PFSK-1 (cell line): Measurements from ENCODE around the gene KIF26B.

Experiments used
- FOXP2 ChIP-seq: optimal IDR thresholded peaks from 2 replicates; pipeline ENCODE3; 2011; ENCODE audit warnings: borderline replicate concordance, control low read depth, inconsistent platforms; ENCODE audit not compliant: insufficient read depth; ENCODE audit errors: extremely low read length, extremely low read depth
- POLR2AphosphoS5 ChIP-seq: IDR thresholded peaks from 2 replicates; pipeline ENCODE4 v1.6.1; 2012; ENCODE audit warnings: low read depth, mild to moderate bottlenecking, control low read depth, low read length, moderate library complexity
- SIN3A ChIP-seq: IDR thresholded peaks from 2 replicates; pipeline ENCODE4 v1.6.1; 2012; ENCODE audit warnings: mild to moderate bottlenecking, low read length, moderate library complexity, borderline replicate concordance; ENCODE audit not compliant: insufficient read depth
- TAF1 ChIP-seq: IDR thresholded peaks from 2 replicates; pipeline ENCODE4 v1.6.1; 2012; ENCODE audit warnings: low read length, control low read depth, borderline replicate concordance; ENCODE audit not compliant: insufficient read depth
- TF ChIP-seq, protein P1 (sequence below), 2 experiments: IDR thresholded peaks; 2 replicates each; pipeline versions ENCODE4 v1.6.1 to v1.8.0; 2011 to 2012; ENCODE audit warnings: low read depth in 2 of 2, low read length in 2 of 2, control low read depth in 1 of 2, inconsistent platforms in 1 of 2, mild to moderate bottlenecking in 1 of 2, moderate library complexity in 1 of 2; ENCODE audit not compliant: insufficient read depth in 1 of 2

DNA sequence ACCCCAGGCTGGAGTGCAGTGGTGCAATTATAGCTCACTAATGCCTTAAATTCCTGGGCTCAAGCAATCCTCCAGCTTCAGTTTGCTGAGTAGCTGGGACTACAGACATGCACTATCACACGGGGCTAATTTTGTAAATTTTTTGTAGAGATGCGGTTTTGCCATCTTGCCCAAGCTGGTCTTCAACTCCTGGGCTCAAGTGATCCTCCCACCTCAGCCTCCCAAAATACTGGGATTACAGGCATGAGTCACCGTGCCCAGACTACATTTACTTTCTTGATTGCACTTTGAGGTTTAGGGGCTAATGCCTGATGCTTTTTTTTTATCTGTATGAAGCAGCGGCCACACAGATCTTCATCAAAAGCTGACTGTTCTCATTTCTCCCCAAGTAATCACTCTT, 124.6 kb downstream of the KIF26B start:
- TF ChIP-seq POLR2AphosphoS5 (no peak), TAF1 (no peak), SIN3A (no peak), FOXP2 (no peak)
- TF ChIP-seq, protein P1, sequence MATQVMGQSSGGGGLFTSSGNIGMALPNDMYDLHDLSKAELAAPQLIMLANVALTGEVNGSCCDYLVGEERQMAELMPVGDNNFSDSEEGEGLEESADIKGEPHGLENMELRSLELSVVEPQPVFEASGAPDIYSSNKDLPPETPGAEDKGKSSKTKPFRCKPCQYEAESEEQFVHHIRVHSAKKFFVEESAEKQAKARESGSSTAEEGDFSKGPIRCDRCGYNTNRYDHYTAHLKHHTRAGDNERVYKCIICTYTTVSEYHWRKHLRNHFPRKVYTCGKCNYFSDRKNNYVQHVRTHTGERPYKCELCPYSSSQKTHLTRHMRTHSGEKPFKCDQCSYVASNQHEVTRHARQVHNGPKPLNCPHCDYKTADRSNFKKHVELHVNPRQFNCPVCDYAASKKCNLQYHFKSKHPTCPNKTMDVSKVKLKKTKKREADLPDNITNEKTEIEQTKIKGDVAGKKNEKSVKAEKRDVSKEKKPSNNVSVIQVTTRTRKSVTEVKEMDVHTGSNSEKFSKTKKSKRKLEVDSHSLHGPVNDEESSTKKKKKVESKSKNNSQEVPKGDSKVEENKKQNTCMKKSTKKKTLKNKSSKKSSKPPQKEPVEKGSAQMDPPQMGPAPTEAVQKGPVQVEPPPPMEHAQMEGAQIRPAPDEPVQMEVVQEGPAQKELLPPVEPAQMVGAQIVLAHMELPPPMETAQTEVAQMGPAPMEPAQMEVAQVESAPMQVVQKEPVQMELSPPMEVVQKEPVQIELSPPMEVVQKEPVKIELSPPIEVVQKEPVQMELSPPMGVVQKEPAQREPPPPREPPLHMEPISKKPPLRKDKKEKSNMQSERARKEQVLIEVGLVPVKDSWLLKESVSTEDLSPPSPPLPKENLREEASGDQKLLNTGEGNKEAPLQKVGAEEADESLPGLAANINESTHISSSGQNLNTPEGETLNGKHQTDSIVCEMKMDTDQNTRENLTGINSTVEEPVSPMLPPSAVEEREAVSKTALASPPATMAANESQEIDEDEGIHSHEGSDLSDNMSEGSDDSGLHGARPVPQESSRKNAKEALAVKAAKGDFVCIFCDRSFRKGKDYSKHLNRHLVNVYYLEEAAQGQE (IDR thresholded peaks at IDR 0.05; ENCODE audit: insufficient read depth in 1 of 2, low read depth in 2 of 2, low read length in 2 of 2) = no peak
